Liver (tissue), 9 donors: ENCODE measurements around the gene RCE1. TPM values are rescaled to one million over a fixed set of nuclear protein-coding genes. Genes with fewer than 3 reads are reported as not detected.

Experiments used
- DNase-seq: peaks from one replicate; pipeline ENCODE4 v3.0.0-alpha.2; 2017; ENCODE audit warnings: low spot score
- H3K27ac ChIP-seq, 2 donors: one replicate each; pipeline ENCODE4 v1.7.0; 2013; ENCODE audit warnings: inconsistent platforms in 2 of 2, low read length in 2 of 2, control low read depth in 1 of 2, low read depth in 1 of 2, mild to moderate bottlenecking in 1 of 2
- H3K27me3 ChIP-seq, 4 donors: one replicate each; pipeline versions ENCODE4 v1.6.1 to v1.7.0; 2013; ENCODE audit warnings: low read length in 3 of 4, inconsistent platforms in 1 of 4, mild to moderate bottlenecking in 1 of 4, moderate library complexity in 1 of 4; ENCODE audit not compliant: control insufficient read depth in 4 of 4, insufficient read depth in 4 of 4
- H3K36me3 ChIP-seq, 4 donors: one replicate each; pipeline versions ENCODE4 v1.6.1 to v1.7.0; 2013; ENCODE audit warnings: low read length in 3 of 4, mild to moderate bottlenecking in 3 of 4, low read depth in 1 of 4, moderate library complexity in 1 of 4; ENCODE audit not compliant: control insufficient read depth in 4 of 4, insufficient read depth in 3 of 4
- H3K4me1 ChIP-seq, 4 donors: one replicate each; pipeline versions ENCODE4 v1.6.1 to v1.7.0; 2013; ENCODE audit warnings: low read length in 3 of 4, mild to moderate bottlenecking in 3 of 4, moderate library complexity in 1 of 4; ENCODE audit not compliant: control insufficient read depth in 4 of 4, insufficient read depth in 4 of 4
- H3K4me3 ChIP-seq, 3 donors: one replicate each; pipeline versions ENCODE4 v1.6.1 to v1.7.0; 2013; ENCODE audit warnings: low read length in 3 of 3, control low read depth in 1 of 3, low read depth in 1 of 3, mild to moderate bottlenecking in 1 of 3
- H3K9ac ChIP-seq, 2 donors: one replicate each; pipeline ENCODE4 v1.7.0; 2013; ENCODE audit warnings: low read length in 2 of 2, mild to moderate bottlenecking in 2 of 2, moderate library complexity in 2 of 2, control low read depth in 1 of 2, low read depth in 1 of 2
- H3K9me3 ChIP-seq, 4 donors: one replicate each; pipeline versions ENCODE4 v1.6.1 to v1.7.0; 2013; ENCODE audit warnings: low read length in 3 of 4; ENCODE audit not compliant: control insufficient read depth in 4 of 4
- FOXA1 ChIP-seq: IDR thresholded peaks from 2 replicates; pipeline ENCODE4 v1.6.1; 2016; ENCODE audit warnings: antibody characterized with exemption
- FOXA2 ChIP-seq: IDR thresholded peaks from 2 replicates; pipeline ENCODE4 v1.6.1; 2016; ENCODE audit warnings: antibody characterized with exemption
- GABPA ChIP-seq, 2 donors: IDR thresholded peaks in 1 of 2; conservative IDR thresholded peaks in 1 of 2; 2 replicates each; pipeline ENCODE4 v1.6.1; 2016; ENCODE audit warnings: antibody characterized with exemption in 2 of 2, mild to moderate bottlenecking in 1 of 2, moderate library complexity in 1 of 2
- HNF4A ChIP-seq, 2 donors: conservative IDR thresholded peaks; 2 replicates each; pipeline ENCODE4 v1.6.1; 2016; ENCODE audit warnings: antibody characterized with exemption in 2 of 2, mild to moderate bottlenecking in 2 of 2
- HNF4G ChIP-seq: IDR thresholded peaks from 2 replicates; pipeline ENCODE4 v1.6.1; 2016; ENCODE audit warnings: antibody characterized with exemption
- JUND ChIP-seq, 2 donors: IDR thresholded peaks; 2 replicates each; pipeline ENCODE4 v1.6.1; 2016; ENCODE audit warnings: antibody characterized with exemption in 2 of 2
- NR2F2 ChIP-seq: IDR thresholded peaks from 2 replicates; pipeline ENCODE4 v1.6.1; 2016; ENCODE audit warnings: antibody characterized with exemption
- RAD21 ChIP-seq, 2 donors: IDR thresholded peaks; 2 replicates each; pipeline ENCODE4 v1.6.1; 2016; ENCODE audit warnings: antibody characterized with exemption in 2 of 2, mild to moderate bottlenecking in 2 of 2
- RXRA ChIP-seq, 2 donors: IDR thresholded peaks; 2 replicates each; pipeline ENCODE4 v1.6.1; 2017 to 2018; ENCODE audit warnings: antibody characterized with exemption in 2 of 2, mild to moderate bottlenecking in 1 of 2
- SP1 ChIP-seq: IDR thresholded peaks from 2 replicates; pipeline ENCODE4 v1.6.1; 2018; ENCODE audit warnings: antibody characterized with exemption, mild to moderate bottlenecking
- YY1 ChIP-seq: IDR thresholded peaks from 2 replicates; pipeline ENCODE4 v1.6.1; 2016; ENCODE audit warnings: antibody characterized with exemption, mild to moderate bottlenecking
- WGBS: extraction: QIAGEN DNeasy Blood & Tissue Kit; methylation state at CpG from one replicate; pipeline ENCODE4 v1.1.7; 2013; 5-methylcytosine and 5-hydroxymethylcytosine counted together
- polyA plus RNA-seq, 2 donors: library from polyadenylated mRNA; stranded (reverse) in 1 of 2; unstranded in 1 of 2; fragments of 200-250 nt in 1 of 2; fragments of >200 nt in 1 of 2; fragmentation: Nextera tagmentation in 1 of 2; extraction: Ambion mirVana in 1 of 2; gene quantifications; one replicate each; pipeline versions ENCODE4 v1.2.1 to v1.2.3, GENCODE V29; 2013 to 2015
- total RNA-seq, 2 donors: library from RNA; depleted of rRNA; stranded (reverse); fragments of >200 nt; gene quantifications; one replicate each; pipeline ENCODE4 v1.2.3, GENCODE V29; 2014
- TF ChIP-seq, protein P1 (sequence below): IDR thresholded peaks from 2 replicates; pipeline ENCODE4 v1.6.1; 2016; ENCODE audit warnings: antibody characterized with exemption
- TF ChIP-seq, protein P2 (sequence below): fragments of 150-350 bp; IDR thresholded peaks from 2 replicates; pipeline ENCODE4 v1.5.1; 2017; ENCODE audit warnings: improper control_type of control experiment, low read depth, low read length; ENCODE audit not compliant: missing input control
- TF ChIP-seq, protein P3 (sequence below): IDR thresholded peaks from 2 replicates; pipeline ENCODE4 v1.6.1; 2016; ENCODE audit warnings: antibody characterized with exemption
- TF ChIP-seq, protein P4 (sequence below): IDR thresholded peaks from 2 replicates; pipeline ENCODE4 v1.6.1; 2016; ENCODE audit warnings: antibody characterized with exemption, mild to moderate bottlenecking
- TF ChIP-seq, protein P5 (sequence below): IDR thresholded peaks from 2 replicates; pipeline ENCODE4 v1.6.1; 2016; ENCODE audit warnings: antibody characterized with exemption
- donor health status: healthy.
- donor health status: healthy.
- donor health status: healthy.
- donor health status: healthy.
- donor health status: healthy.

The RCE1 gene
- total and polyA plus RNA-seq, 4 donors, result 2.9 to 7.7 (median 3.2) TPM

DNA sequence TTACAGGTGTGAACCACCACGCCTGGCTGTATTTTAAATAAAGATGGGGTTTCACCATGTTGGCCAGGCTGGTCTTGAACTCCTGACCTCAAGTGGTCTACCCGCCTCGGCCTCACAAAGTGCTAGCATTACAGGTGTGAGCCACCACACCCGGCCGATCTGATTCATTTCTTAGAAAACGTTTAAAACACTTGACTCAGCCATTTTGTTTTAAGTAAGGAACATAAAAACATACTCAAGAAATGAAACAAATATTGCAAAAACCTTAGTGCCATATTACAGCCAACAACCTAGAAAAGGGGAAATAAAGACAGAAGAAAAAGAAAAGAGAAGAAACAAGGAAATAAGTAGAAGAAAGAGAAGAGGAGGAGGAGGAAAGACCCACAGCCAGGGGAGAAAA is 31.0 kb downstream of the RCE1 start:
- no peak for DNase-seq
- no peak for TF ChIP-seq NR2F2
- TF ChIP-seq SP1, result no peak
- TF ChIP-seq, protein P1, sequence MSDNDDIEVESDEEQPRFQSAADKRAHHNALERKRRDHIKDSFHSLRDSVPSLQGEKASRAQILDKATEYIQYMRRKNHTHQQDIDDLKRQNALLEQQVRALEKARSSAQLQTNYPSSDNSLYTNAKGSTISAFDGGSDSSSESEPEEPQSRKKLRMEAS, result no peak
- TF ChIP-seq JUND (IDR thresholded peaks at IDR 0.05), result no peak
- no peak for TF ChIP-seq FOXA2
- TF ChIP-seq FOXA1, result no peak
- no peak for TF ChIP-seq HNF4G
- TF ChIP-seq, protein P2, sequence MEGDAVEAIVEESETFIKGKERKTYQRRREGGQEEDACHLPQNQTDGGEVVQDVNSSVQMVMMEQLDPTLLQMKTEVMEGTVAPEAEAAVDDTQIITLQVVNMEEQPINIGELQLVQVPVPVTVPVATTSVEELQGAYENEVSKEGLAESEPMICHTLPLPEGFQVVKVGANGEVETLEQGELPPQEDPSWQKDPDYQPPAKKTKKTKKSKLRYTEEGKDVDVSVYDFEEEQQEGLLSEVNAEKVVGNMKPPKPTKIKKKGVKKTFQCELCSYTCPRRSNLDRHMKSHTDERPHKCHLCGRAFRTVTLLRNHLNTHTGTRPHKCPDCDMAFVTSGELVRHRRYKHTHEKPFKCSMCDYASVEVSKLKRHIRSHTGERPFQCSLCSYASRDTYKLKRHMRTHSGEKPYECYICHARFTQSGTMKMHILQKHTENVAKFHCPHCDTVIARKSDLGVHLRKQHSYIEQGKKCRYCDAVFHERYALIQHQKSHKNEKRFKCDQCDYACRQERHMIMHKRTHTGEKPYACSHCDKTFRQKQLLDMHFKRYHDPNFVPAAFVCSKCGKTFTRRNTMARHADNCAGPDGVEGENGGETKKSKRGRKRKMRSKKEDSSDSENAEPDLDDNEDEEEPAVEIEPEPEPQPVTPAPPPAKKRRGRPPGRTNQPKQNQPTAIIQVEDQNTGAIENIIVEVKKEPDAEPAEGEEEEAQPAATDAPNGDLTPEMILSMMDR, result no peak
- TF ChIP-seq, protein P3, sequence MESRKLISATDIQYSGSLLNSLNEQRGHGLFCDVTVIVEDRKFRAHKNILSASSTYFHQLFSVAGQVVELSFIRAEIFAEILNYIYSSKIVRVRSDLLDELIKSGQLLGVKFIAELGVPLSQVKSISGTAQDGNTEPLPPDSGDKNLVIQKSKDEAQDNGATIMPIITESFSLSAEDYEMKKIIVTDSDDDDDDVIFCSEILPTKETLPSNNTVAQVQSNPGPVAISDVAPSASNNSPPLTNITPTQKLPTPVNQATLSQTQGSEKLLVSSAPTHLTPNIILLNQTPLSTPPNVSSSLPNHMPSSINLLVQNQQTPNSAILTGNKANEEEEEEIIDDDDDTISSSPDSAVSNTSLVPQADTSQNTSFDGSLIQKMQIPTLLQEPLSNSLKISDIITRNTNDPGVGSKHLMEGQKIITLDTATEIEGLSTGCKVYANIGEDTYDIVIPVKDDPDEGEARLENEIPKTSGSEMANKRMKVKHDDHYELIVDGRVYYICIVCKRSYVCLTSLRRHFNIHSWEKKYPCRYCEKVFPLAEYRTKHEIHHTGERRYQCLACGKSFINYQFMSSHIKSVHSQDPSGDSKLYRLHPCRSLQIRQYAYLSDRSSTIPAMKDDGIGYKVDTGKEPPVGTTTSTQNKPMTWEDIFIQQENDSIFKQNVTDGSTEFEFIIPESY, result no peak
- no peak for TF ChIP-seq RXRA (IDR thresholded peaks at IDR 0.05)
- TF ChIP-seq, protein P4, sequence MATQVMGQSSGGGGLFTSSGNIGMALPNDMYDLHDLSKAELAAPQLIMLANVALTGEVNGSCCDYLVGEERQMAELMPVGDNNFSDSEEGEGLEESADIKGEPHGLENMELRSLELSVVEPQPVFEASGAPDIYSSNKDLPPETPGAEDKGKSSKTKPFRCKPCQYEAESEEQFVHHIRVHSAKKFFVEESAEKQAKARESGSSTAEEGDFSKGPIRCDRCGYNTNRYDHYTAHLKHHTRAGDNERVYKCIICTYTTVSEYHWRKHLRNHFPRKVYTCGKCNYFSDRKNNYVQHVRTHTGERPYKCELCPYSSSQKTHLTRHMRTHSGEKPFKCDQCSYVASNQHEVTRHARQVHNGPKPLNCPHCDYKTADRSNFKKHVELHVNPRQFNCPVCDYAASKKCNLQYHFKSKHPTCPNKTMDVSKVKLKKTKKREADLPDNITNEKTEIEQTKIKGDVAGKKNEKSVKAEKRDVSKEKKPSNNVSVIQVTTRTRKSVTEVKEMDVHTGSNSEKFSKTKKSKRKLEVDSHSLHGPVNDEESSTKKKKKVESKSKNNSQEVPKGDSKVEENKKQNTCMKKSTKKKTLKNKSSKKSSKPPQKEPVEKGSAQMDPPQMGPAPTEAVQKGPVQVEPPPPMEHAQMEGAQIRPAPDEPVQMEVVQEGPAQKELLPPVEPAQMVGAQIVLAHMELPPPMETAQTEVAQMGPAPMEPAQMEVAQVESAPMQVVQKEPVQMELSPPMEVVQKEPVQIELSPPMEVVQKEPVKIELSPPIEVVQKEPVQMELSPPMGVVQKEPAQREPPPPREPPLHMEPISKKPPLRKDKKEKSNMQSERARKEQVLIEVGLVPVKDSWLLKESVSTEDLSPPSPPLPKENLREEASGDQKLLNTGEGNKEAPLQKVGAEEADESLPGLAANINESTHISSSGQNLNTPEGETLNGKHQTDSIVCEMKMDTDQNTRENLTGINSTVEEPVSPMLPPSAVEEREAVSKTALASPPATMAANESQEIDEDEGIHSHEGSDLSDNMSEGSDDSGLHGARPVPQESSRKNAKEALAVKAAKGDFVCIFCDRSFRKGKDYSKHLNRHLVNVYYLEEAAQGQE, result no peak
- no peak for TF ChIP-seq GABPA (IDR thresholded peaks at IDR 0.05 in 1 of 2, conservative IDR thresholded peaks at IDR 0.05 in 1 of 2)
- TF ChIP-seq YY1, result no peak
- no peak for TF ChIP-seq HNF4A (conservative IDR thresholded peaks at IDR 0.05)
- TF ChIP-seq, protein P5, sequence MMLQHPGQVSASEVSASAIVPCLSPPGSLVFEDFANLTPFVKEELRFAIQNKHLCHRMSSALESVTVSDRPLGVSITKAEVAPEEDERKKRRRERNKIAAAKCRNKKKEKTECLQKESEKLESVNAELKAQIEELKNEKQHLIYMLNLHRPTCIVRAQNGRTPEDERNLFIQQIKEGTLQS, result no peak
- 89% methylated on average over 6 of the region's 6 CpGs for WGBS
- H3K4me3 ChIP-seq, result no peak overlapping the region
- no peaks in the 10 kb centered on the region for H3K9me3 ChIP-seq
- H3K27ac ChIP-seq, result no peak overlapping the region
- peaks cover 10 to 37% (median 31%) of the 10 kb centered on the region in 4 donors for H3K4me1 ChIP-seq
- H3K27me3 ChIP-seq, result no peaks in the 10 kb centered on the region
- H3K36me3 ChIP-seq, result peaks cover 7 to 23% (median 19%) of the 10 kb centered on the region in 4 donors
- no peak overlapping the region for H3K9ac ChIP-seq

DNA sequence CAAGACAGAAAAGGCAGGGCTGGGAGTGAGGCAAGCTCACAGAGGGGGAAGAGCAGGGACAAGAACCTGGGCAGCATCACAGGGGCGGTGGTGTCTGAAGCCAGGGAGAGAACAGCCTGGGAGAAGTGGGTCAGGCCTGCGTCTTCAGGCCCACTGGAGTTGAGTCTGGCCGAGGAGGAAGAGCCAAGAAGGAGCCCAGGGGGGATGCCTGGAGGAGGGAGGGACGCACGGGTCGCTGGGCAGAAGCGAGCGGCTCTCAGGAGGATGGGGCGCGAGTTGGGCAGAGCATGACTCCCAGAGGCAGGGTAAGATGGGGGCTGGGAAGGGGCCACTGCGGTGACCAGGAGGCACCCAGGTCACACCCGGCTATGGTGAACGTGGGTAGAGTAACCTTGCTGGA is 32.1 kb downstream of the RCE1 start:
- TF ChIP-seq, protein P1, result no peak
- TF ChIP-seq YY1 (no peak), RAD21 (IDR thresholded peaks at IDR 0.05) (no peak), RXRA (IDR thresholded peaks at IDR 0.05) (no peak), GABPA (IDR thresholded peaks at IDR 0.05 in 1 of 2, conservative IDR thresholded peaks at IDR 0.05 in 1 of 2) (no peak), SP1 (no peak)
- TF ChIP-seq, protein P4, result no peak
- TF ChIP-seq, protein P2, result no peak
- TF ChIP-seq, protein P5, result no peak
- H3K27me3 ChIP-seq, result no peaks in the 10 kb centered on the region
- no peak for DNase-seq
- H3K4me3 ChIP-seq, result no peak overlapping the region
- no peaks in the 10 kb centered on the region for H3K9me3 ChIP-seq
- peaks cover 7 to 14% (median 11%) of the 10 kb centered on the region in 4 donors for H3K36me3 ChIP-seq
- no peak overlapping the region for H3K27ac ChIP-seq
- WGBS, result 86% methylated on average over 13 of the region's 13 CpGs
- H3K9ac ChIP-seq, result no peak overlapping the region
- H3K4me1 ChIP-seq, result peaks cover 14 to 39% (median 37%) of the 10 kb centered on the region in 4 donors
